Astrocyte of the spinal cord (primary cell): ENCODE data around the gene HYAL1.

Source experiments
- DNase-seq: peaks from one replicate; pipeline ENCODE4 v3.0.0; 2011; ENCODE audit warnings: low read depth, low spot score
- H3K4me3 ChIP-seq: 2 replicates; pipeline ENCODE4 v1.5.1; 2011; ENCODE audit warnings: low read depth, mild to moderate bottlenecking, low read length, moderate library complexity
- in situ Hi-C: cut with HindIII; loops from 2 replicates; pipeline ENCODE4 v1.10.0; 2017; ENCODE audit warnings: low sequenced_read_pairs
- TF ChIP-seq, protein P1 (sequence below): IDR thresholded peaks from 2 replicates; pipeline ENCODE4 v1.5.1; 2012; ENCODE audit warnings: low read depth, mild to moderate bottlenecking, low read length, inconsistent platforms

Gene HYAL1

DNA sequence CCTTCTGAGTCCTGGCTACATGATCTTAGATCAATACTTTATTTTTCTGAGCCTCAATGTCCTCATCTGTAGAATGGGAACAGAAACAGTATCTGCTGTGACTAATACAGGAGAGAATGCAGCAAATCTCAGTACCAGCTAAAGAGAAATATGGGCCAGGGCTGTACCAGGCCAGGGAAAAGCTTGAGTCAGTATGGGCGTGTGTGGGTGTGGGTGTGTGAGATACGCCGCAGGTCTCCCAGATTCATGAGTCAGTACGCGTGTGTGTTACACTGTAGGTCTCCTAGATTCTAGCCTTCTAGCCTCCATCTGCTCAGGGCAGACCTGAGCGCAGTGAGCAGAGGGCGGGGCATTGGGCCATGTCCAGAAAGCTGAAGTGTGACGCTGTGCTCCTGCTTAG is 52.2 kb downstream of the HYAL1 start:
- peak; percentile 89 for DNase-seq
- in situ Hi-C loops = no loop called here
- H3K4me3 ChIP-seq = no peak overlapping the region
- TF ChIP-seq, protein P1, sequence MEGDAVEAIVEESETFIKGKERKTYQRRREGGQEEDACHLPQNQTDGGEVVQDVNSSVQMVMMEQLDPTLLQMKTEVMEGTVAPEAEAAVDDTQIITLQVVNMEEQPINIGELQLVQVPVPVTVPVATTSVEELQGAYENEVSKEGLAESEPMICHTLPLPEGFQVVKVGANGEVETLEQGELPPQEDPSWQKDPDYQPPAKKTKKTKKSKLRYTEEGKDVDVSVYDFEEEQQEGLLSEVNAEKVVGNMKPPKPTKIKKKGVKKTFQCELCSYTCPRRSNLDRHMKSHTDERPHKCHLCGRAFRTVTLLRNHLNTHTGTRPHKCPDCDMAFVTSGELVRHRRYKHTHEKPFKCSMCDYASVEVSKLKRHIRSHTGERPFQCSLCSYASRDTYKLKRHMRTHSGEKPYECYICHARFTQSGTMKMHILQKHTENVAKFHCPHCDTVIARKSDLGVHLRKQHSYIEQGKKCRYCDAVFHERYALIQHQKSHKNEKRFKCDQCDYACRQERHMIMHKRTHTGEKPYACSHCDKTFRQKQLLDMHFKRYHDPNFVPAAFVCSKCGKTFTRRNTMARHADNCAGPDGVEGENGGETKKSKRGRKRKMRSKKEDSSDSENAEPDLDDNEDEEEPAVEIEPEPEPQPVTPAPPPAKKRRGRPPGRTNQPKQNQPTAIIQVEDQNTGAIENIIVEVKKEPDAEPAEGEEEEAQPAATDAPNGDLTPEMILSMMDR = no peak

DNA sequence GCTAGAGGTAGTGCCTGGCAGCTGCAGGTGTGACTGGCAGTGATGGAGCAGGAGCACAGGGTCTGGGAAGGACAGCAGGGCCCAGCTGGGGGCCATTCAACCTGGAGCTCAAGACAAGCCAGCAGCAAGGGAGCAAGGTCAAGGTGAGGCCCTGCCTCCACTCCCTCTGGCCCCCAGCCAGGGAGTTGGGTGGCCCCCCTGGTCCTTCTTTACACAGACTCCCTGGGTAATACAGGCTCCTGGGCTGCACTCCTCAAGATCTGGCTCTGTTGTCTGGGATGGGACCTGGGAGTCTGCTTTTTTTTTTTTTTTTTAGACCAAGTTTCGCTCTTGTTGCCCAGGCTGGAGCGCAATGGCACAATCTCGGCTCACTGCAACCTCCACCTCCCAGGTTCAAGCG is 52.9 kb downstream of the HYAL1 start:
- no peak overlapping the region for H3K4me3 ChIP-seq
- in situ Hi-C loops = no loop called here
- TF ChIP-seq, protein P1 = no peak
- no peak for DNase-seq
